NCI-H1417 treated with DMSO at 0.1 percent for 48 hours (cell line): ENCODE measurements around the gene PHF2.

Experiments used
- DNase-seq: peaks from one replicate; lab custom pipeline; 2025; lab: John Stamatoyannopoulos, UW

The PHF2 gene

GRCh38 chr9:93652604-93653592 is 76.5 kb downstream of the PHF2 start:
- DNase-seq, result no peak

DNA sequence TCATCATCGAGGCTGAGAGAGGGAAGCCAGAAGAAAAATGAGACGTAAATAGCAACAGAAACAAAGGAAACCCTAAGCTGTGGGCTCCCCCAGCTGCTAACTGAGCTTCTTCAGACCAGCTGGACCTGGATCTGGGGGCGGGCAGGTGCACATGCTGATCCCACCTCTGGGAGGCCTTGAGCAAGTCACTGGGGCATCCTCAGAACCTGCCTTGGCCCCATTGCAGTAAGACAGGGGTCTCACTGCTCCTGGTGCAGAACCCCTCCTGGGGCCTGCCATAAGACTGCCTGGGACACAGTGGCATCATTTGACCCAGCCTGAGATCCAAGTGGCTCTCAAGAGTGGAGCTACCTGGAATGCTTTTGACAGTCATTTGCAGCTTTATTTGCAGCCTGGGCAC is 77.4 kb downstream of the PHF2 start:
- DNase-seq, result no peak

DNA sequence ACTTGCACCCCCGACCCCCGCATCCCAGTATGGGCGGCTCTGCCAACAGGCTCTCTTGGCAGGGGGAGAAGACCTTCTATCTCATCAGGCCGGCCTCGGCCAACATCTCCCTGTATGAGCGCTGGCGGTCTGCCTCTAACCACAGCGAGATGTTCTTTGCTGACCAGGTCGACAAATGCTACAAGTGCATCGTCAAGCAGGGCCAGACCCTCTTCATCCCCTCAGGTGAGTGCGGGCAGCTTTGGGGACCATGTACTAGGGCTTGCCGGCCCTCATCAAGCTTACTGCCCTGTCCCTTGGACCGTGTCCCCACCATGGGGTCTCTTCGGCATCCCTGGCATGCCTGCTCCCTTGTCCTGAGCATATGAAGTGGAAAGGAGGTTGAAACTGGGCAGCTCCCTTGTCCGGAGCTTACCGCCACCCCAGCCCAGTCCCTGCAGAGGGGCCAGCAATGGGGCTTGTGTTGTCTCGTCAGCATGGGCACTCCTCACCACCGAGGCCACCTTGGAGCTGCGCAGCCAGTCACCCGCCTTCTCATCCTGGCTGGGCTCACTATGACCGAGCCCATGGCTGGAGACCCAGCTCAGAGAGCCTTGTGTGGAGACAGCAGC is 78.1 kb downstream of the PHF2 start:
- no peak for DNase-seq

DNA sequence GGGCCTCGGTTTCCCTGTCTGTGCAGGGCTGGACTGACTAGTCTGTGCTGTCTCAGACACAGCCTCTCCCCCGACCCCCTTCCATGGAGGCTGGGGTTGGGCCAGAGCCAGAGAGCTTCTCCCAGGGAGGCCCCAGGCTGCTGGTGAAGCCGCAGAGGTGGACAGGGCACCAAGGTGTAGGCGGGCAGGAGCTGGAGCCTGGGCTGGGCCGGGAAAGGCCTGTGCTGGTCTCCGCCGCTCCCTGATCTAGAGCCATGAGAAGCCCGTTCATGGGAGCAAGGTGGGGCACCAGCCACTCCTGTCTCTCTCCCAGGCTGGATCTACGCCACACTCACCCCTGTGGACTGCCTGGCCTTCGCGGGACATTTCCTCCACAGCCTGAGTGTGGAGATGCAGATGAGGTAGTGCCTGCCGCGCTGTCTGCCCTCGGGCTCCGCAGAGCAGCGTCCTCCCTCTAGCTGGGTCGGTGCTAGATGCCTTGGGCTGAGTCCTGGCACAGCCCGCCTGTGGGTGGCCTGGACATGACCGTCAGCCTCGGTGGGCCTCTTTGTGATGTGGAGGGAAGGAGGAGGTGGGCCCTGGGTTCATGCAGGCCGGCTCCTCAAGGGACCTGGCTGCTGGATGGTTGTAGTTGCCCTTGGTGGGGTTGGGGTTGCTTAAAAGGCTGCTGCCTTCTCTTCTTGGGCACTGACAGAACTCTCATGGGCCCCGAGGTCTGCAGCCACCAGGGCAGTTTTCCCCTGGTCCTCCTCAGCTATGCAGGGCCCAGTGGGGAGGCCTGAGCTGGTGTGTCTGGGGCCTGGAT is 79.4 kb downstream of the PHF2 start:
- no peak for DNase-seq

DNA sequence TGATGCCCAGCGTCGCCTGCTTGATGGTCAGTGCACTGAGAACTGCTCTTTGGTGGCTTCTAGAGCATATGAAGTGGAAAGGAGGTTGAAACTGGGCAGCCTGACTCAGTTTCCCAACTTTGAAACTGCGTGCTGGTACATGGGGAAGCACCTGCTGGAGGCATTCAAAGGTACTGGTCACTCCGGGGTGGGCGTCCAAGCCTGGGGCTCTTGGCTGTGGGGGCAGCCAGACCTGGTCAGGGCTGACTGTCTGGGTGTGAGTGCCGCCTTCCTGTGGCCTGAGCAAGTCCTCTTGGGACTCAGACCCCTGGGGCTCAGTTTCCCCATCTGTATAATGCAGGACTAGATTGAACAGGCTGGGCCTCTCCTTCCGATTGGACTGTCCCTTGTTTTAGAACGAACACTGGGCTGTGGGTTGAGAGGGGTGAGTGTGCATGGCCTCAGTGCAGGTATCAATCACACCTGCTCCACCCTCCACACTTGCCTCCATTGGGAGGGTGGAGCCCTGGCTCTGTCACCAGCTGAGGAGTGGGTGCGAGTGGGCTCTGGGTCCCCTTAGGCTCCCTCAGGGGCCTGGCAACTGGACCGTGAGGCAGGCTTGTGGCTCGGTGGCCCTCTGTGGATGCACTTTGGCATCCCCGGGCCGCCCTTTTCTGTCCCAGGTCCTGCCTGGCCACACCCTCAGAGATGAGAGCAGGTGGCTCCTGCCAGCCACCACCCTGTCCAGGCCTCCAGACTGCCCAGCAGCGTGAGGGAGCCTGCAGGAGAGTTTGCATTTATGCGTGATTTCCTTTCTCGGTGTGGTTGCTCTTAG is 80.2 kb downstream of the PHF2 start:
- DNase-seq, result no peak

DNA sequence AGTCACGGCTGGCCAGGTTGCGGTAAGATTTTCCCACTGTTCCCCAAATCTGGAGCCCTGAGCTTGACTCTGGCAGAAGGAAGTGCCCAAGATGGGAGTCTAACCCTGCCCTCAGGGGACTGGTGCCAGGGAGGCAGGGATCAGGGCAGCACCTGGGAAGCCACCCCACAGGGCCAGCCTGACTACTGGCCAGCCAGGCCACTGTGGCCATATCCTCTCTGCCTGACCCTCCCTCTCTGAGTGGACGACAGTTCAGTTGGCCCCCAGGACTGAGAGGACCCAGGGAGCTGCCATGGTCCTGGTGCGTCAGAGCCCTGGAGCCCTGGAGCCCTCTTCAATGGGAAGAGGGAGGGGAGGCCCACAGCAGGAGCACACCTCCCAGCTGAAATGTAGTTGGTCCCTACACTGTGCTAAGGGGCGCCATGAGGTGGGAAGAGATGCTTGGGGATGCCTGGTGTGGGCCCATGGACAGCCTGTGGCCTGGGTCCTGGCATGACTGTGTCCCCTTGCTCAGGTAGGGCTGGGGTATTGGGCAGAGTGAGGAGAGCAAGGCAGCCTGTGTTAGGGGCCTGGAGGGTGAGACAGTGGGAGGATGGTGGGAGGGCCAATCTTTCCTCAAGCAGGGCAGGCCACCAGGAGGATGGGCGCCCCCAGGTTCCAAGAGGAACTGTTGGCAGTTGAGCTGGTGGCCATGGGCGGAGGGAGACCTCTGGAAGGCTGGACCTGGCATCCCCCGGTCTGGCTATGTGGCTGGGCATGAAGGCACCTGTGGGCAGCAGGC is 81.1 kb downstream of the PHF2 start:
- no peak for DNase-seq

GRCh38 chr9:93658184-93658925 is 82.0 kb downstream of the PHF2 start:
- no peak for DNase-seq

DNA sequence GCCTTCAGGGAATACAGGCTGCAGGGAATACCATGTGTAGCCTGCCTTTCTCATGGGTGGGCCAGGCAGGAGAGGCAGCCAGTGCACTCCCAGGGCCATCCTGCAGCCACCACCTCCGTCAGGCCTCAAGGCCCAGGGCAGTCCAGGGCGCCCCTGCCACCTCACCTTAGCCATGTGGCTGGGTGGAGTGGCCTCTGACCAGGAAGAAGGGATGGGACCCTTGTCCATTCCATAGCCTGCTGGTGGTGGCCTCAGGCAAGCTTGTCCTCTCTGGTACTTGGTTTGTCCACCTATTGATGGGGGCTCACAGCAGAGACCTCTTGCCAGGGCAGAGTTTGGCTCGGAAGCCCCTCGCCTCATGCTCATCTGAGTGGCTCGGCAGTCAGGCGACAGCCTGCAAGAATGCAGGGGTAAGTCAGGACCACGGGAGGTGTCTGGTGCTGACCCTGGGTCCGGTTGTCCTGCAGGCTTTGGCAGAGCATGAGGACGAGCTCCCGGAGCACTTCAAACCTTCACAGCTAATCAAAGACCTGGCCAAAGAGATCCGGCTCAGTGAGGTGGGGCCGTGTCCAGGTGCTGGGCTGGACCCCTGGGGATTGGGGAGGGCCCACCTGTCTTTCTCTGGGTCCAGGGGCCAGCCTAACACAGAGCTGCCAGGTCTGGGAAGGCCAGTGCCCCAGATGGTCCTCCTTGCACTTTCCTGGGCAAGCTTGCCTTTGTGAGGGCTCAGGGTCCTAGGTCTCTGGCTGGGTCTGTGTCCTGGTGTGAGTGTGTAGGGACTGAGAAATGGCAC is 82.9 kb downstream of the PHF2 start:
- DNase-seq, result no peak

- no peak for DNase-seq
Measured at GRCh38 chr9:93659837-93660177, 83.4 kb downstream of the PHF2 start.

DNA sequence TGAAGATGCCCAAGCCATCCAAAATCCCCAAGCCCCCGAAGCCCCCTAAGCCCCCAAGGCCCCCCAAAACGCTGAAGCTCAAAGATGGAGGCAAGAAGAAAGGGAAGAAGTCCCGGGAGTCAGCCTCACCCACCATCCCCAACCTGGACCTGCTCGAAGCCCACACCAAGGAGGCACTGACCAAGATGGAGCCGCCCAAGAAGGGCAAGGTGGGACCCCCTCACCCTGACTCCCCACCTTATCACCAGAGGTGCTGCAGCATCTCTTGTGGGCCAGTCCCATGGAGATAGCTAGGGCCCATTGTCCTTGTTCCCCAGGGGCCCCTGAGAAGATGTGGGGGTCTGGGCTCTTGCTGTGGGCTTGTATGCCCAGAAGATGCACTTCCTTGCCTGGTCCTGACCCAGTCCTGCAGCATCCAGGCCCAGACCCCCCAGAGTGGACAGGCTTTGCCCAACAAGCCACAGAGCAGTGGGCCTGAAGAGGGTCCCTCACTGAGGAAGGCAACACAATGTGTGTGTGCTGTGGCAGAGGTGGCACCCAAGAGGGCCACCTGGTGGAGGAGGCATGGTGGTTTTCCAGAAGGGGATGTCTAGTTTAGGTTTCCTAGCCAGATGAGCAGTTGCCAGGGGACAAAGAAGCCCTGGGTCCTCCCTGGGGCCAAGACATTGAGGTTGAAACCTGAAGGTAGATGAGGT is 84.1 kb downstream of the PHF2 start:
- no peak for DNase-seq

DNA sequence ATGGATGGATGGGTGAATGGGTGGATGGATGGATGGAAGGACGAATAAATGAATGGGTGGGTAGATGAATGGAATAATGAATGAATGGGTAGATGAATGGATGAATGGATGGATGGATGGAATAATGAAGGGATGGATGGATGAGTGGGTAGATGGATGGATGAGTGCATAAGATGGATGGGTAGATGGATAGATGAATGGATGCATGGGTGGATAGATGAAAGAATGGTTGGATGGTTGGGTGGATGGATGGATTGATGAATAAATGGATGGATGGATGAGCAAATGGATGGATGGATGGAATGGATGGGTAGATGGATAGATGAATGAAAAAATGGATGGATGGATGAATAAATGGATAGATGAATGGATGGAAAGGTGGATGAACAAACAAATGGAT is 85.2 kb downstream of the PHF2 start:
- DNase-seq, result no peak

GRCh38 chr9:93662016-93662638 is 85.7 kb downstream of the PHF2 start:
- no peak for DNase-seq

GRCh38 chr9:93662952-93663572 is 86.7 kb downstream of the PHF2 start:
- DNase-seq, result no peak

GRCh38 chr9:93663877-93664548 is 87.6 kb downstream of the PHF2 start:
- DNase-seq, result no peak

DNA sequence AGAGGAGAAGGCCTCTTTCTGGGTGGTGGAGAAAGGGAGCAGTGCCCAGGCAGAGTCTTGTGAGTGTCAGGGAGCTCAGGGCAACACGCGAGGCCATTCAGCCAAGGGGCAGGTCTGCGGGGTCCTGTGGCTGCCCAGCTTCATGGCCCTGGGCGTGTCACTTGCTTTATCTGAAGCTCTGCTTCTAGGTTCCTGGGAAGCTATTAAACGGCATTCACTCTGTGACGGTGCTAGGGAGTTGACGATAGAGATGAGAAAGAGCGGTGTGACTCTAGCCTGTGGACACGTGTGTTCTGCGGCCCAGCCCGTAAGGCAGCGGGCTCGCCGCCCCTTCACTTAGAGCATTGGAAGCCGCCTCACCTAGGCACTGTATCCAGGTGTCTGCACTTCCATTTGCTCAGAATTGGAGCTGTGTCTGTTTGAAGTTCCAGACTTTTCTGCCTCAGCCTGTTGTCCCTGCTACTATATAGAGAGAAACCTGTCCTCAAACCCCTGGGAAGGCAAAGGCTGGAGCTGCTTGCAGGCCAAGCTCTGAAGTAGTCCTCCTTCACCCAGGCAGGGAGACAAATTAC is 88.3 kb downstream of the PHF2 start:
- no peak for DNase-seq

DNA sequence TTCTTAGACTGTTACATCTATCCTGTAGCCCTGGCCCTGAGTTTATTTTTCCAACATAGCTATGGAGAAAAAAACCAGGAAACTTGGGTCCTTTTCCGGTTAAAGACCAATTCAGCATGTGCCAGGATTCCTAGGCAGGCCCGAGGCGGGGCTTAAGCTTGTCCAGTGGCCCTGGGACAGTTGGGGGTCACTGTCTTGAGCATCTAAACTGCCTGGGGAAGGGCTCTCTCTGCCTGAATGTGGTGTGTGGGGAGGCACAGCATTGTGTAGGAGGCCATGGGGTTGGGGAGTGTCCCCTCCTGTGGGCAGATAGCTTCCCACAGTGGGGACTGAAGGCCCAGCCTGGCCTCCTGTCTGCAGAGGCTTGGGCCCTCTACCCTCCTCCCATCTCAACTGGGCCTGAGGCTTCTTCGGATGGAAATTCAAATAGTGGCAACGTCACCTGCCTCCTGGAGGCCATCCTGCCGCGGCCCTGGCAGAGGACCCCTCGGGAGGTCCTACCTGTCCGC is 88.8 kb downstream of the PHF2 start:
- DNase-seq, result no peak
